Cerebellar nuclear complex (tissue), 1 donor: ENCODE results near the gene ZFYVE28.

Experiments used
- DNase-seq, 2 experiments: peaks; one replicate each; lab custom pipeline; 2025; lab: John Stamatoyannopoulos, UW

ZFYVE28 gene

DNA sequence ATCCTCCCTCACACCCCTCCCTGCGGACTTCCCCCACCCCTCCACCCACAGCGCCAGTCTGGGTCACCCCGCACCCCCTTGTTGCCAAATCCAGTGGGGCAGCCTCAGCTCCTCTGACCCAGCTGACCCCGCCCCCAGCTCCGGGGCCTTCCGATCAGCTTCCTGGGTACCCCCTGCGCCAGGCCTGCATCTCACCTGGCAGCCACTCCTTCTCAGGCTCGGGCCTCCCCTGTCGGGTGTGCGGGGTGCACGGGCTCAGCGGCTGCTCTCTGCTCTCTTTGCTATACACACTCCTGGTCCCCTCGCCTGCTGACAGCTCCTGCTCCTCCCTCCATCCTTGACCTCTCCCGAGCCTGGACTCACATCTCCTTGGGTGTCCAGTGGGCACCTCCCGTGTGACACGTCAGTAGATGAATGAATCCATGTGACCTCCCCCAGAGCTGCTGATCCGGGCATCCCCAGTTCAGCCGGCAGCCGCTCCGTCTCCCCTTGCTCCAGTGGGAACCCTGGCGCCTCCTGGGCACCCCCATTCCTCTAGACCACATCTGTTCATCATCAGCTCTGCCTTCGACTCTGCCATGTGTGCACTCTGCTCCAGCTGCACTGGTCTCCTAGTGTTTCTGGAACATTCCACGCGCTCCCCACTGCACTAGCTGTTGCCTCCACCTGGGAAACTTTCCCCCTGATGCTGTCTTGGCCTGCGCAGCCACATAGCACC lies 10.2 kb upstream of the ZFYVE28 start:
- no peak for DNase-seq

DNA sequence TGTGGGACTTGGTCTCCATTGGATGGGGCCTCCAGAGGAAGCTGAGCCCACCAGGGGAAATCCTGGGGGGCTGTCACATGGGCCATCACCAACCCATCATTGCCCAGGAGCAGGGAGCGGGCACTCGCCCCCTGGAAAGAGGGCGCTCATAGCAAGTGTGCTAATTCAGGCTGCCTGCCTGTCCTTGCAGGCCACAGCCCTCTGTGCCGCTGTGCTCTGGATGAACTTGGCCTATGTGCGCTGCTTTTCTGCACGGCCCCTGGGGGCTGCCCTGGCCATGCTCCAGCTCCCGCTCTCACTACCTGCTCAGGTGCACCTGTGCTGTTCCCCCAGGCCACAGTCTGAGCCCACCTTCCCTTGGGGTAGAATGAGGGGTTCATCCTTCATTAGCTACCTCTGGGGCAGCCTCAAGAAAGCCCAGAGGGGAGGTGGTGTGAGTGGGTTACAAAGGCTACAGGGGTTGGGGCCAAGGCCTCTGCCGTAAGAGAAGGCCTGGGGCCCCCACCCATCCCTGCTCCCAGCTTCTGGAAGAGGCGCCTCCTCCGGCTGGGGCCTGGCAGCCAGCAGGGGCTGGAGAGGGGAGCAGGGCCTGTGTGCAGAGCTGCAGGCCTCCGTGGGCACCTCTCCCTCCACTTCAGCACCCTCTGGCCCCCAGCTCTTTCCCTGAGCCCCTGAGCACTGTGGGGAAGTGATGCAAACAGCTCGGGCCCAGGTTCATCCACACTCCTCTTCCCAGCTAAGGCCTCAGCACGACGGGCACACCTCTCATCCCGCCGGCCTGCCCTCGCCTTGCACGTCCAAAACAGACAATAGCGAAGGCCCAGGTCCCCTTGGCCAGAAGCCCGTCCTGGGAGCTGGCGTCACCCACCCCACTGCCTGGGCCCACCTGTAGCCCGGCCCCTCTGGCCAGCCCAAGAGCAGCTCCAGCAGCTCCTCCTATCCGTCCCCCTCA lies 9.2 kb upstream of the ZFYVE28 start:
- no peak for DNase-seq

DNA sequence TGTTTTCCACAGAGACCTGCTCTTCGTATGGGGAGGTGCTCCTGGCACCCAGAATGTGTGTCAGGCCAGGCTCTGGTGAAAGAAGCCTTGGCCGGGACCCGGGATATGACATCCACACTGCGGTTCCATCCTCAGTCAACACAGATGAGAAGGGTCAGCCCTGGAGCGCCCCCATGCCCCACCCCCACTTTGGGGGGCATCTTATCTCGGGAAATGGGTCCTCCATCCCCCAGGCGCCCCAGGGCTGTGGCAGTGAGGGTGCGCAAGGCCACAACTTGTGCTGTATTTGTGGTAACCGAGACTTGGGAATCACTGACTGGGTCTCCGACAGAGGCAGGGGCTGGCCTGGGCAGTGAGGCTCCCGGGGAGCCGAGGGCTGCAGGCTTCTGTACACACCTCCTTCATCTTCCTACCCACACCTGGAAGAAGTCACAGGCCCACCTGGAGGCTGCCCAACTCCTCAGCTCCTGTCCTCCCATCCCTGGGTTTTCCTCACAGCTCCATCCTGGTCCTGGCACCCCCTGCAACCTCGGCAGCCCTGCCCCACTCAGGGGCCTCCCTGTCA lies 8.3 kb upstream of the ZFYVE28 start:
- no peak for DNase-seq

DNA sequence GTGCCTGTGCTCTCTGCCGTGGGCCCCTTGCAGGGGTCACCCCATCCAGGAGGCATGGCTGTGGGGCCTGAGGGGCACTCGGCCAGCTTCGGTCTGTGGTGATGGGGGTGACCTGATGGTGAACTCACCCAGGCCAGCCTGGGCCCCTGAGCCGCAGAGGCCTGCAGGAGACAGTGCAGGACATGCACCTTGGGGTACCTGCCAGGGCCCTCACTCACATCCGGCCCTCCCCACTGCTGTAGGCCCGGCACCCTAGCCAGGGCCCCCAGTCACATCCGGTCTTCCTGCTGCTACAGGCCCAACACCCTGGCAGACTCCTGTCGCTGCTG lies 7.6 kb upstream of the ZFYVE28 start:
- no peak for DNase-seq

DNA sequence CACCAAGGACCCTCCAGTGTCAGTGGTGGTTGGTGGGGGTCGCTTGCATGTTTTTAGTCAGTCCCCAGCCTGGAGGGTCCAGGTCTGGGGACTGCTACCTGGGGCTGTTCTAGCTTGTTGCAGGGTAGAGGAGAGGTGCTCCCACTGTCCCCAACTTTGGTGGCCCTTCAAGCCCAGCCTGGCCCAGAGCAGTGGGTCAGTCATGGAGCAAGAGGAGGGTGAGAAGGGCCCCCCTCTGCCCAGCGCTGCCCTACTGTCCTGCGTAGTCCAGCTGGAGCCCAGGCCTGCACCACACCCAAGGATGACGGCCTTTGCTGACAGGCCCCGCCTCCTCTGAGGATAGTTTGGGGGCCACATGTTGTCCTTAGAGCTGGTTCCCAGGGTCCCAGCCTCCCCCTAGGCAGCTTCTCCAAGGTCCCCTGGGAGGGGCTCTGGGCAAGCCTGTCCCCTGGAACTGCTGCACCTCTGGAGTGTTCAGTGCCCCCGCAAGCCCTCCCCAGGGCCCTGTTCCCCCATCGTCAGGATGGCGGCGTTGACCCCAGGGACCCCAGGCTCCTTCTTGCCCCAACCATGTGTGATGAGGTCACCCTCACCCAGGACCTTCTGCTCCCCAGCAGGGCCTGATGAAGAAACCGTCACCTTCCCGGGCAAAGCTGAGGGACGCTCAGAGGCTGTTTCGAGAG lies 7.1 kb upstream of the ZFYVE28 start:
- no peak for DNase-seq

DNA sequence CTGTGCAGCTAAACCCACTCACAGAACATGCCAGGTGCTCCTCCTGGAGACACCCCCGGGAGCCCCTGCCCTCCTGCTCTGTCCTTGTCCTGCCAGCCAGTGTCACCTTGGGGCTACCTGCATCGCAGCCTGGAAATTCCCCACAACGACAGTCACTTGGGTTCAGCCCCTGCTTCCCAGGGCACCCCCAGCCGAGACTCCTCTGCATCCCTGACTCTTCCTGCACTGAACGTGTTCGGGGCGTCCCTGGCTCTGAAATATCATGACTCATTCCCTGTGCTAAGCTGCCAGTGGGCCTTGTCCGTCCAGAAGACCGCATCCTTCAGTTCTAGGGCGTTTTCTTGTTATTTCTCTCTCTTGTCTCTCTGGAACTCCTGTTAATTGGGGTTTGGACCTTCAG lies 6.1 kb upstream of the ZFYVE28 start:
- no peak for DNase-seq

DNA sequence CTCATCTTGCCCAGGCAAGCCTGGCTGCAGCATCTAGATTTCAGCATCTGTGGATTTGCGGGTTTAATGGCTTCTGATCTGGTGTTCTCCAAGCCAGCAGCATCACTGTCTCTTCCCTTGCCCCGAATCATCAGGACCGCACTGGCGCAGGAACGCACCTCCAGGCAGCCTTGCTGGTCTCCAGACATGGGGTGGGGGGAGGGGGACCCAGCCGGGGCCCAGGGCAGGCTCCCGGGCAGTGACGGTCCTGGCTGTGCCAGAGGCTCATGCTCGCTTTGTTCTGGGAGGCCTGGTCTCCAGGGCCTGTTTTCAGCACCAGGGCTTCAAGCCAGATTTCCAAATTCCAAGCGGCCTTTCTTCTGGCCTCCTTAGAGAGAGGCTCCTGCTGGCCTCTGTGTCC lies 5.2 kb upstream of the ZFYVE28 start:
- DNase-seq: no peak

DNA sequence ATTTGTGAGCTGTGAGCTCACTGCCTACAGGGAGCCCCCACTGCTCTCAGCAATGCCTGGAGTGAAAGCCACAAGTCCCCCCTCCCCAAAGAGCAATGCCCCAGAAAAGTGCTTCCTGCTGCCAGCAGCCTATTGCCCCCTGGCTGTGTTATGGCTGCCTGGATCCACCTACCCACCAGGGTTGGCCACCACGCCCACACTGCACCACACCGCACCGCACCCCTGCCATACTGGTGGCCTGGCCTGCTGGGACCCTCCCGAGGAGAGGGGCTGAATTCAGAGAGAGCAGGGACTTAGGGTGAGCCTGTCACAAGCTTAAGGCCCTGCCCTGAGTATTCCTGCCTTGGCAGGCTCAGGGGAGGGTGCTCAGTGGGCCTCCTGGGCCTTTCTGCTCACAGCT lies 4.6 kb upstream of the ZFYVE28 start:
- no peak for DNase-seq

DNA sequence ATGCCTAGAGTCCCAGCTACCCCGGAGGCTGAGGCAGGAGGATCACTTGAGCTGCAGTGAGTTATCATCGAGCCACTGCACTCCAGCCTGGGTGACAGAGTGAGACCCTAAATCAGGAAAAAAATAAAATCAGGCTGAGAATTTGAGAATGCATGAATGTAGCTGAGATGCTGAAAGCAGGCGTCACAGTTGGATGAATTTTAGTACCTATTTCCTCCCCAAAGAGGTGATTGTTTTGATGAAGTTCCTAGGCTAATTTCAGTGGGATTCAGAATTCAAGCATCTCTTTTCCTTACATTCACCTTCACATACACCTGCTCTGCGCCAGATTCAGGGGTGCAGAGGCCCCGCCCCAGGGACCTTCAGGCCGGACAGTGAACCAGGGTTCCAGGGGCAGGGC lies 3.5 kb upstream of the ZFYVE28 start:
- no peak for DNase-seq

DNA sequence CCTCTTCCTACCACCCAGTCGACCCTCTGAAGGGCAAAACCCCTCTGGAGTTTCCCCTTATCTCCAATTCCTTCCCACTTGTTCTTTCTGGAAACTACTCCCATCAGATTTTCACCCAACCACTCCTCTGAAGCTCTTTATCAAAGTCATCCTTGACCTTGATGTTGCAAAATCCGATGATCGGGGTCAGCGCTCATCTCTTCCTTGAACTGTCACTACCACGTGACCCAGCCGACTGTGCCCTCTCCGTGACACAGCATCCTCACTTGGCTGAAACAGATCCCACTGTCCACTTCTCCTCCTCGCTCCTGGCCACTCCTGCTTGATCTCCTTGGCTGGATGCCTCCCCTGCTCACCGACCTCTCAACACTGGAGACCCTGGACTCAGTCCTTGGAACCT lies 1.4 kb upstream of the ZFYVE28 start:
- no peak for DNase-seq

DNA sequence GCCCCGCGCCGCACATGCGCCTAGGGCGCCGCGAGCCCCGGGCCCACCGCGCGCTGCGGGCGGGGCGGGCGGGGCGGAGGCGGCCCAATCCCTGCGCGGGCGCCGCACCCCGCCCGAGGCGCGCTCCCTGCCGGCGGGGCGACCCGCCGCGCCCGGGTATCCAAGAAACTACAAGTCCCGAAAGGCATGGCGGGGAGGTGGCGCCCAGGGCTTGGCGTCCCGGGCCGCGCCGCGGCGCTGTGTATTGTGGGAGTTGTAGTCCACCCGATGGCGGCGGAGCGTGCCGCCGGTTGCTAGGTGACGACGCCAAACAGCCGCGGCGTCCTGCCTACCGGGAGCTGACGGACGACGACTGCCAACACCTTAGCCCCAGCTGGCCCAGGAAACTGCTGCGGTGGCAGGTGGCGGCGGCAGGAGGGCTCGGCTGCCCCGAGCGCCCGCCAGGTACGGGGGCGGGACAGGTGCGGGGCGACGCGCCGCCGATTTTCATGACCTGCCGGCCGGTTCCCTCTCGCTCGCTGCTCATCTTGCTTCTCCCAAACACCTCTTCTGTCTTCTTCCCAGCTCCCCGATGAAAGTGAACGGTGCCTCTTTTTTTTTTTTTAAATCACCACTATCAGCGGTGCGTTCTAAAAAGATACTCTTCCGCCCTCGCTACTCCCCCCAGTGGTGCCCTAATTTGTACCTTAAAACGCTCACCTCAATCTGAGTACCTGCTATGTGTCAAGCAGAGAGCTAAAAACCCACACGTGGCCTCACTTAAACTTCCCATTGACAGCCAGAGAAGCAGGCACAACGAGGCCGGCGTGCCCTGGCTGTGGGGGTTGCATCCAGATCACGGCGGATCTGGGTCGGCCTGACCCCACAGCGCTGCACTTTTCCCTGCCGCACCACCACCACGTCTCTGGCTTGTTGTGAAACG lies 466 bp upstream of the ZFYVE28 start, which contains the start of gene CFAP99:
CFAP99 (plus strand) TSS at position 306 of the 922 bp plus-strand sequence.
- DNase-seq: peak; percentile 77 to 95

DNA sequence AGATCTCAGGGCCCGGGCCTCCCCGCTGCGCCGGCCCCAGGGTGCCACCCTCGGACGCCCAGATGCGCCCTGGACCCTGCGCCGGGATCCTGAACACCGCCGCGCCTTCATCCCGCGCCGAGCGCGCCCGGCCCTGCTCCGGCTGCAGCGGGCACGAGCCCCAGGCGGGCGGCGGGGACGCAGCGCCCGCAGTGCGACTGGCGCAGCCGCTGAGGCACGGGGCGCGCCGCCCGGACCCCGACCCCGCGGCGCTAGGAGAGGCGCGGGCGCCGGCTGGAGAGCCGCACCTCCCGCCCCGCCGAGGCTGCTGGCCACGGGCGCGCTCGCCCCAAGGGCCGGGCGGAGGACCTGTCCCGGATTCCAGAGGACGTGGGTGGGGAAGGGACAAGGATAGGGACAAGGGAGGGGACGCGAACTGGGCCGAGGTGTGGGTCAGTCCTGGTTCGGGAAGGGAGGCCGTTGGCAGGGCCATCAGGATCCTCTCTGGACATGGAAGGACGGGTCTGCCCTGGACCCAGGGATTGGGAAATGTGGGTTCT lies 1.1 kb downstream of the ZFYVE28 start:
- no peak for DNase-seq

DNA sequence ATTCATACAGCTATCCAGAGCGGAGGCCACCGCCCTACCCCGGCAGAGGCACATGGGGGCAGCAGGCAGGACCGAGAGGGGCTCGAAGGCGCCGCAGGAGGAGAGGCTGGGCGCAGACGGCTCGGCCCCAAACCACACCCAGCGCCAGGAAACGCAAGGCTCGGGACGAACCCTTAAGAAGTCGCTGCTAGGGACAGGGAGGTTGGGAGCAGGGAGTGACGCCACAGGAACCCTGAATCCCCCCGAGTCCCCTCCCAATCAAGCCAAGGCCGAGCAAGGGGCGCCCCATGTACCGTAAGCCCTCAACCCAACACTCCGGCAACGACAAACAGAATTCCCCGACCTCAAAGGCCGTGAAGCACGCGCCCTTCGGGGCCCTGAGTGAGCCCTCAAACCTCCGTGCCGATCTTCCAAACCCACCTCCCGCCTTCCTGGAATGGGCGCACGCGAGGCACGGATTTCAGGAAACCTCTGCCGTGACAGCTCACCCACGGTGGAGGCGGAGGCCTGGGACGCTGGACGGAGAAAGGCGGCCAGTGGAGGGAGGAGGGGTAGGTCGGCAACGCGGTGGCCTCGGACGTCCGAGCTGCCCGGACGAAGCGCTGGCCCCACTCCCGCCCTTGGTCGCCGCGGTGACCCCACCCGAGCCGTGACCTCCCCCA lies 1.8 kb downstream of the ZFYVE28 start:
- DNase-seq: no peak

DNA sequence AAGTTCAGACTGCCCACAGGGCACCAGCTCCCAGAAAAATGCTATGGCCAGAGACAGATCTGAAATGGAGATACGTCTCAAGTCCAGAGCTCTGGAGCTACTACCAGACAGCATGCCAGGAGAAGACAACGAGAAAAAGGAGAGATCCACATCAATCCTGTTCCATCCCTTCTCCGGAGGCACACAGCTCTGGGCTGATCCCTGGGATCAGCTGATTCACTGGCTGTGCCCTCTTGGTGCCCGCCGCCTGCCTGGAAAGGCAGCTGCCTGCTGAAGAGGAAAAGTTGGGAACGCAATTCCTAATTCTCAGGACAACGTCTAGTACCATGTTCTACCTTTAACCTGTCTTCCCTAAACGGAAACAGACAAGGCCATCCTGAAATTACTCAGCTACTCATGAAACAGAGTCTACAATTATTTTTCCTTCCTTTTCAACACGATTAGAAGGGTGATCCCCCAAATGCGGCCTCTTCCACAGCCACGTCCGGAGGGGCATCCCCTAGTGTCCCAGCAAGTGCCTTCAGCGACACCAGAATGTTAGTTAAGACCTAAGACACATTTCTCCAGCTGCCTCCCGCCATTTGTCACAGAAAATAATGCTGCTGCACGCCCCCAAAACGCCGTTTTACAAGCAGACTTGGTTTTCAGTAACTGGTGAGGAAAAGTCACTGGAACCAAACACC lies 2.4 kb downstream of the ZFYVE28 start:
- no peak for DNase-seq

DNA sequence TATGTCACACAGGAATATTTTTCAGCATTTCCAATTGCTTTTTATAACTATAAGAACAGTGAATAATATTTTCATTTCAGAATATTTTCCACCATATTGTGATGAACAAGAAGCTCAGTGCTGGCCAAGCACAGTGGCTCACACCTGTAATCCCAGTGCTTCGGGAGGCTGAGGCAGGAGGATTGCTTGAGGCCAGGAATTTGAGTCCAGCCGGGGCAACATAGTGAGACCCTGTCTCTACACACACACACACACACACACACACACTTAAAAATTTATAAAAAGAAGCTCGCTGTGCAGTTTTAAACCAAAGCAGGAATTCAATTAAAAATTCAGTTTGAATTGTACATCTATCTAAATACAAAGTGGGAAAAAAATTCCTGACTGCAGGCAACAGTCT lies 3.2 kb downstream of the ZFYVE28 start:
- no peak for DNase-seq

DNA sequence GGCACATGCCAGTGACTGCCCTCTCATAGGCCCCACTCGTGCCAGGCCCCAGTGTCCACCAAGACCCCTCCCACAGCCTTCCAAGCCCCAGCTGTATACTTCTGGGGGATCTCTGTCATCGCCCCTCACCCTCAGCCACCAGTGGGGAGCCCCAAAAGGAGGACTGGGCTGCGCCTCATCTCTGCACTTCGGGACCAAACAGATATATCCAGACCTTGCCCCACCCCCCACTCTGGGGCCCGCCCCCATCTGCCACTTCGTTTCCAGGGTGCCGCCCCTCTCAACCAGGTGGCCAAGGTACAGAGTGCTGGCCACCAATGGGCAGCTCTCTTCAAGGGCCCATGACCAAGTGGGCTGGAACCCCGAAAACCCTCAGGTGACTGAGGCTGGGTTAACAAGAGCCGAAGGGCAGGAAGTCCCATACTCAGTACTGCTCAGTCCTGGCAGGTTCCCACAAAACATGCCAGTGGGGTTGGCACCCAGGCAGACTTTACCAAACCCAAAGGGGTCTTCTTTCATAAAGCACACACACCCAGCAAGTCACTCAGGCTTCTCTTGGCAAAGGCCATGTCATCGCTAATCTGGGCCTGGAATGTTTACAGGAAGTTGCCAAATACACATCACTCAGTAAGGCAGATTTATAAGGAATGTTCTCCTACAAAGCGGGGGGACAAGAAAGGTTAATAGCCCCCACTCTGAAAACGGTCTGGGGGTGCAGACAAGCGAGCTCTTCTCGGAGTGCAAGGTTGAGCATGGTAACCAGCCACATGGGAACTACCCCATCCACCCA lies 4.4 kb downstream of the ZFYVE28 start:
- DNase-seq: no peak

DNA sequence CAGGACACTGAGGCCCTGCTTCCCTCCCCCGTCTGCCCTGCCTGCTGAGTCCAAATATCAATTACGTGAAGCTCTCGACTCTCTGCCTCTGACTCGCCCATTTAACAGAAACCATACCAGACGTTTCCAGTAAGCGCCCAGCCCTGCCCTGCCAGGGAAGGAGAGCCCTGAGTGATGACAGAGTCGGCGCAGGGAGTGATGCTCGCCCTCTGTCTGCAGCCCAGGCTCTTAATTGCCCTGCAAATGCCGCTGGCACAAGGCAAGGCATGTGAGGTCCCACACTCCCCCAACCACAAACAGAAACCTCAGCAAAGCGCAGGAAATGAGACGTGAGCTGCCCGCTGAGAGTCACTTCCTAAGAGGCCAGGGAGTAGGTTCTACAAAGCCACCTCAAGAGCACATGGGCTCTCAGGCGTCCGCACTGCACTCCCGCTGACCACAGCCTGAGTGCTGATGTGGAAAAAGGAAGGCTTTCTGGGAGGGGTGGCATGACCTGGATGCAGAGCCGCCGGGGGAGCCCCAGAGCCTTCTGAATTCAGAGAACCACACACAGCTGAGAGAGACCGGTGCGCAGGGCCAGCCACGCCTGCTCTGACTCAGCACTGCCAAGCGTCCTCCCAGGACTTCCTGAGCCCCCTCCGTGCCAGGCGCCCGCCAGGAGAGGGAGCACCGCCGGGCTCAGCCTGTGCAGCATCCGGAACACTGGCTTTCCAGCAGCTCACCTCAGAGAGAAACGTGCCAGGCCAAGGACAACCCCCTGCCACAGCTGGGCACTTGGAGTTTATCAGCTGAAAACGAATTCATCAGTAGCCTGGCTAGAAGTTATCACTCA lies 5.3 kb downstream of the ZFYVE28 start:
- DNase-seq: peak; percentile 17 to 61

DNA sequence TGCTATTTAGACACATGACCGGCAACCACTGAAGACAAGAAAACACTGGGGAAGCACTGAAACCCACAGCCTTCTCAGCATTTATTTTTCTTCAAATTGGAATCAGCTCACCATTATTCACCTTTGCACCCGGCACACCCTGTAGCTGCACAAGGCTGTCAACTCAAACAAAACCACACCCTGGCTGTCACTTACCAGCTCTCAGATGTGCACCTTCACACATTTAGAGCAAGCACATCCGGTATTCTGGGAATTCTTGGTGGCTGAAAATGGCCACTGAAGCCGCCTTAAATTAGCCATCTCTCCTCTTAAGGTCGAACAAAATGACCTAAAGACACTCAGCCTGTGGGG lies 5.9 kb downstream of the ZFYVE28 start:
- no peak for DNase-seq
